Measurements from ENCODE around the gene SLC12A2. TPM values are rescaled to one million over a fixed set of nuclear protein-coding genes. Genes with fewer than 3 reads are reported as not detected.

SLC12A2 gene
- total RNA-seq, 2 experiments from 2014 or later = 13.7 to 16.3 TPM

DNA sequence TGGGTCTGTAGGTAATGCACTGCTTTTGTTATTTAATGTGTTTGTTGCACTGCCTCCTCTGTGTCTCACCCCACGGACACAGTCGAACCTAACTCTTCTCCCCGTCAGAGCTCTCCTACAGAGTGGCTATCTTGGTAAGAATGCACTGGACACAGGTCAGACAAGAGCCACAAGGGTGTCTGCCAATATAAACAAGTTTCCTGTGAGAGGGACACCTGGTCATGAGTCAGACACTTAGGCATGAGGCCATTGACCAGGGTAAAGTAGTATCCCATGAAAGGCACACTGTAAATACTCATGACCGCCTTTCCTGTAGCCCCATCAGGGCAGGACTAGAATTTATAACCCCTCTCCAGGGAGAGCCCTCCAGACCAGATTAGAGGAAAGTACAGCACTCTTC lies 115.5 kb downstream of the SLC12A2 start:
- Mint-ChIP-seq H3K27me3 (peaks cover 3% of the 10 kb centered on the region), H3K4me1 (peaks cover 14% of the 10 kb centered on the region), H3K4me3 (no peak overlapping the region), H3K9me3 (ENCODE audit: low read depth) (no peaks in the 10 kb centered on the region), H3K36me3 (peaks cover 5% of the 10 kb centered on the region), H3K27ac (no peak overlapping the region)
- DNase-seq (no peak), ATAC-seq (no peak)
- CTCF ChIA-PET = interaction anchor here (1.8 kb wide), 1 partner anchor 634 kb away, joined by 5 read pairs; no protein-coding TSS in a partner anchor

DNA sequence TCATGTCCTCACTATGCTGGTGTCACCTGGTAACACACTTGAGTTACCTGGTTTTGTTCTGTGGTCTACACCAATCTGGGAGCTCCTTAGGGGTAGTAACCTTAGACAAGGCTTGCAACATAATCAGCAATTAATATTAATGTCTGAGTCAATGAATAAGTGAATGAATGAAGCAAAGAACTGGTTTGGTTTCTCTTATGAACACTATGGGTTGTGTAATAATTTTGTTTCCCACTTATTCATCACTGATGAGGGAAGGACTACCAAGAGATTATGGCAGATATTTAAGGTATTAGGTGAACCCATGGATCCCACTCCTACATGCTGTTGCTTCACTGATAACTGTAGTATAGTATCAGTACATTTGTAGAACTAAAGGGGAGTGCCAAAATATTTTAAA lies 116.0 kb downstream of the SLC12A2 start:
- peaks cover 3% of the 10 kb centered on the region for H3K36me3 Mint-ChIP-seq
- no peak overlapping the region for H3K4me3 Mint-ChIP-seq
- ATAC-seq (no peak), DNase-seq (no peak)
- peaks cover 12% of the 10 kb centered on the region for H3K4me1 Mint-ChIP-seq
- CTCF ChIA-PET = interaction anchor here (0.5 to 1.8 kb wide), 3 partner anchors 10 to 635 kb away, joined by 3 to 7 read pairs (median 5); no protein-coding TSS in a partner anchor
- H3K9me3 Mint-ChIP-seq (ENCODE audit: low read depth) = no peaks in the 10 kb centered on the region
- peaks cover 3% of the 10 kb centered on the region for H3K27me3 Mint-ChIP-seq
- H3K27ac Mint-ChIP-seq = no peak overlapping the region

DNA sequence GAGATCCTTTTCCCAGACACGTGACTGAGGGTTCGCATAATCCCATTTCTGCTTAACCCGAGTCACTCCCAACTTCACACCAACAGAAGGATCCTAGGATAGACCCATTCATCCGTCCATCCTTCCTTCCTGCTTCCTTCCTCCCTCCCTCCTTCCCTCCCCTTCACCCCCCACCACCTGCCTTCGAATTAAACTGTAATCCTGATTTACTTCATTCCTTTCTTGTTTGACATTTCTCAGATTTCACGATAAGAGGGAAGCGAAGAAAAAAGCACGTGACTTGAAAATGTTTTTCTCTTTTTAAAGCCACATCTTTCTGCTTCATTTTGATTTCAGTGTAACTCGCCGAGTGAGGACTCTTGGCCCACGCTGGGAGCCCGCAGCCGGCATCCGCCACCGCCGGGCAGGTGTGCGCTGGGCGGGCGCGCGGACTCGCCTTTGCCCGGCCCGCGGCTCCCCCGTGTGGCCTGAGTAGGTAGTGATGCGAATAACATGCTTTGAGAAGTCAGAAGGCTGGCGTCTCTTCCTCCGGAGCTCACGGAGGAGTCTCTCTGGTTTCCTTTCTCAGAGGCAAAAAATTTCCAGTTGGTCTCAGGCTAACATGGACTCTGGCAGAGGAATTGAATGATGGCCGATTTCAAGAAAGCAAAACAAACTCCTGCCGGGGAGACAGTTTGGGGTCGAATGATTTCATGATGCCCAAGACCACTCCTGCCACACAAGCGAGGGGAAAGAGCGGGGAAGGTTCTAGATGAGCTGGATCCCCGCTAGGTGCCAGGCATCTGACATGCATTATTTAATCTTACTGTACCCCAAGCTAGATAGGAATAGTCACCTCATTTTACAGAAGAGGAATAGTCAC lies 117.7 kb downstream of the SLC12A2 start:
- peaks cover 12% of the 10 kb centered on the region for H3K4me1 Mint-ChIP-seq
- H3K27me3 Mint-ChIP-seq = peaks cover 3% of the 10 kb centered on the region
- ATAC-seq (peak; percentile 97), DNase-seq (peak; percentile 85)
- peaks cover 2% of the 10 kb centered on the region for H3K36me3 Mint-ChIP-seq
- CTCF ChIA-PET = interaction anchor here (0.6 to 1.6 kb wide), 16 partner anchors 10 to 655 kb away, joined by 3 to 17 read pairs (median 4); no protein-coding TSS in a partner anchor
- no peaks in the 10 kb centered on the region for H3K9me3 Mint-ChIP-seq (ENCODE audit: low read depth)
- H3K4me3 Mint-ChIP-seq = peak overlapping the region; percentile 4
- H3K27ac Mint-ChIP-seq = no peak overlapping the region

DNA sequence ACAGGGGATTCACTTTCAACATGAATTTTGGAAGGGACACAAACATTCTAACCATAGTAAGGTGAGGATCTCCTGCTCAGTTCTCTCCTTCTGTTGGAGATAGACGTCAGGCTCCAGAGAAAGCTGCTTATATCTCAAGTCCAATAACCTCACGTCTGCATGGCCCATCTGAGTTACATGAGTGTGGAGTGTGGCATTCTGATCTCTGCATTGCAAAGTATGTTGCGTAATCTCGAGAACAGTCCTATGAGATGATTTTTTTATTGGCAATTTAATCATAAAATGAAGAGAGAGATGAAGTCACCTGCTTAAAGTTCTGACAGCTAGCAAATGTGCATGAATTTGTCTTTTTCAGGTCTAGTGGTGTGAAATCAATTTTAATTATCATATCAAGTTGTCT lies 118.8 kb downstream of the SLC12A2 start:
- Mint-ChIP-seq H3K4me3 (no peak overlapping the region), H3K27me3 (peaks cover 3% of the 10 kb centered on the region), H3K4me1 (peaks cover 11% of the 10 kb centered on the region), H3K36me3 (peaks cover under 1% of the 10 kb centered on the region), H3K9me3 (ENCODE audit: low read depth) (no peaks in the 10 kb centered on the region), H3K27ac (no peak overlapping the region)
- DNase-seq (no peak), ATAC-seq (no peak)
- CTCF ChIA-PET = interaction anchor here (0.8 to 1.6 kb wide), 5 partner anchors 120 to 639 kb away, joined by 3 to 17 read pairs (median 3); no protein-coding TSS in a partner anchor

DNA sequence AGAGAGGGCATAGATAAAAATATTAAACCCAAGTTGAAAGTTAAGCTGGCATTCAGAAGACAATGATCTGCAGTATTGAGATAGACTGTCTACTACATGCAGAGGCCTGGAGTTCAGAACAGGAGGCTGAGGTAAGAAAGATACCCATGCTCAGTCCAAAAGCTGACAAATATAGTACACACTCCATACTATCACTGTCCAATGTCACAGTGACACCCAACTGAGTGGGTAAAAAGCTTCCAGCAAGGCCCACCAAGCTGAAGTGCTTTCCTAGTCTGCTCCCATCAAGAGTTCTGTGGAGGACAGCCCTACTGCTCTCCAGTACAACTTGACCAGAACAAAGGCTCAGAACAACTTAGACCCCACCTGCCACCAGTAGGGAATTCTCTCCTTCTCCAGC lies 124.9 kb downstream of the SLC12A2 start:
- ATAC-seq = no peak
- Mint-ChIP-seq H3K27ac (no peak overlapping the region), H3K9me3 (ENCODE audit: low read depth) (no peaks in the 10 kb centered on the region), H3K4me3 (no peak overlapping the region), H3K27me3 (peaks cover 9% of the 10 kb centered on the region), H3K4me1 (peaks cover 2% of the 10 kb centered on the region), H3K36me3 (no peaks in the 10 kb centered on the region)
- no peak for DNase-seq
- CTCF ChIA-PET = no interaction called here

DNA sequence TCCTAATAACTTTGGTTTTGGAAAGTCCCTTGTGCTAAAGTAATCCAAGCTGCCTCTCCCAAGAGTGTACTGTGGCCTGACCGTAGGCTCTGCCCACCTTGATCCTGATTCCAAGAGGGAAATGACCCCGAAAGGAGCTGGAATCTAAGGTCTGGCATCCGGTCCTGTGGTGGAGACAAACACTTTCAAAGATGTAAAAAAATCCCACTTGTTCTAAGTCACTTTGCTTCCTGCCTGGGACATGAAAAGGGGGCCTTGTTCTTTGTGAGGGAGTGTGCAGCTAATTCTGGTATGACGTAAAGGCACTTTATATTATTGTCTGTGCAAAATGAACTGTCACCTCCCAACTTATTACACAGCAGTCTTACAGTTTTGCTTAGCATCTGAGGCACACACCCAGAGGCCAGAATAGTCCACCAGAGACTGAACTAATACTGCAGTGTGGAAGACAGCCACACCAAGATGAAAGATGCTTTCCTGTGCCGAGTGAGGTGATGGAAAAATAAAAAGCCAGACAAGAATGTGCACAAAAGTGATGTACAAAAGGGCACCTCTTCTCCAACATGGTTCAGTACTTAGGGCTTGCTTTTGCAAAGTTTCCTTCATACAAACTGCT lies 128.7 kb downstream of the SLC12A2 start:
- no peak overlapping the region for H3K27ac Mint-ChIP-seq

DNA sequence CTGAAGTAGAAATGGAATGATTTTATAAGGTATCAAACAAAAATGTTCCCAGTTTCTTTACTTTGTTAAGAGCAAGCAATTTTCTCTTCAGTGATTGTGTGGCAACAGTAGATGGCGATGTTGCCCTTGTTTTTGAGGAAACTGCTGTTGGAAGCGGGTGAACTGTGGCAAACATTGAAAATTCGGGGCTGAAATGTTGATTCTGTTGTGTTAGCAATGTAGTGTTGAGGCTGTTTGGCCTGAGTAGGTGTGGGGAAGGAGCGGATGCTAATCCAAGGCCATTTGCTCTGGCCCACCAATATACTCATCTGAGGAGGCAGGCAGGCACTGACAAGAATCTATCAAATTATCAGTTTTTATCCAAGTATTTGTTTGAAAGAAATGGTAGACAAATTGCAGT lies 129.8 kb downstream of the SLC12A2 start:
- CTCF ChIA-PET = interaction anchor here (0.9 kb wide), 1 partner anchor 460 kb away, joined by 3 read pairs; no protein-coding TSS in a partner anchor
- no peak overlapping the region for H3K27ac Mint-ChIP-seq
- peaks cover 3% of the 10 kb centered on the region for H3K4me1 Mint-ChIP-seq
- DNase-seq (peak; percentile 63), ATAC-seq (no peak)
- no peak overlapping the region for H3K4me3 Mint-ChIP-seq
- no peaks in the 10 kb centered on the region for H3K9me3 Mint-ChIP-seq (ENCODE audit: low read depth)
- H3K27me3 Mint-ChIP-seq = peaks cover 11% of the 10 kb centered on the region
- no peaks in the 10 kb centered on the region for H3K36me3 Mint-ChIP-seq

More for the DNA sequence above, 128.7 kb downstream of the SLC12A2 start:
- ATAC-seq (no peak), DNase-seq (no peak)
- CTCF ChIA-PET = interaction anchor here (0.7 kb wide), 1 partner anchor 462 kb away, joined by 3 read pairs; no protein-coding TSS in a partner anchor
- Mint-ChIP-seq H3K9me3 (ENCODE audit: low read depth) (no peaks in the 10 kb centered on the region), H3K36me3 (no peaks in the 10 kb centered on the region), H3K4me3 (no peak overlapping the region), H3K27me3 (peaks cover 9% of the 10 kb centered on the region), H3K4me1 (peaks cover 3% of the 10 kb centered on the region)

DNA sequence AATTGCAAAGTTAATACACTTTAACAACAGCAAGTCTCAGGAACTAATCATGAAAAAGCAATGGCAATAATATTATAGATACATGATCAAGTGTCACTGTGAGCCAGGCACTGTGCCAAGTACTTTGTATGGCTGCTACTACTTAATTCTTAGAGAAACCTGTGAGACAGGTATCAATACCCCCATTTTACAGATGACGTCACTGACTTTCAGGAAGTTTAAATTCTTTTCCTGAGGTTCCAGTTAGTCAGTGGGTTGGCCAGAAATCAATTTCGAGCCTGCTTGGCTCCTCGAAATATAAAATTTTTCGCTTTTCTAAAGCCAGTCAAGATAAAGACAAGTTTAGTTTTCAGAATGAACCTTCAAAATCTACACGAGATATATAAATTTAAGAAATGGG lies 130.3 kb downstream of the SLC12A2 start:
- no peak overlapping the region for H3K27ac Mint-ChIP-seq
- CTCF ChIA-PET = interaction anchor here (0.9 to 1.5 kb wide), 2 partner anchors 460 to 461 kb away, joined by 3 read pairs; no protein-coding TSS in a partner anchor
- peaks cover 11% of the 10 kb centered on the region for H3K27me3 Mint-ChIP-seq
- ATAC-seq (no peak), DNase-seq (no peak)
- H3K9me3 Mint-ChIP-seq (ENCODE audit: low read depth) = no peaks in the 10 kb centered on the region
- H3K36me3 Mint-ChIP-seq = no peaks in the 10 kb centered on the region
- no peak overlapping the region for H3K4me3 Mint-ChIP-seq
- peaks cover 3% of the 10 kb centered on the region for H3K4me1 Mint-ChIP-seq

DNA sequence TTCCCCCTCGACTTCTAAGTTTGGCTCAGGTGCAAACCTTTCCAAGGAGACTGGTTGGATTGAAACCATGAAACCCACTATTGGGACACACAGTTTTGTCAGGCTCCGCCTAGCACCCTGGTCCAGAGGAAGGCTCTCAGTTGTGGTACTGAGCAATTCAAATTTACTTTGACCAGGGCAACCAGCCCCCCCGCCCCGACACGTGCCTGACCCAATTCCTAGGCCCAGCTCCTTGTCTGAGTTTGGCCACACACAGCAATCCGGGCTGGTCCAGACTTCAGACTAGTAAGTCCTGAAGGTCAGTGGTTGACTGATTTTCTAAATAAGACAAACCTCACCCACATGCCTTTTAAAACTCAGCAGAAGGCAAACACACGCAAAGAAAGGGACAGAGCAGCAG lies 132.7 kb downstream of the SLC12A2 start:
- H3K27me3 Mint-ChIP-seq = peaks cover 12% of the 10 kb centered on the region
- ATAC-seq (no peak), DNase-seq (no peak)
- no peak overlapping the region for H3K4me3 Mint-ChIP-seq
- no peaks in the 10 kb centered on the region for H3K36me3 Mint-ChIP-seq
- H3K9me3 Mint-ChIP-seq (ENCODE audit: low read depth) = no peaks in the 10 kb centered on the region
- peaks cover 3% of the 10 kb centered on the region for H3K4me1 Mint-ChIP-seq
- CTCF ChIA-PET = interaction anchor here (0.9 kb wide), 1 partner anchor 15 kb away, joined by 3 read pairs; no protein-coding TSS in a partner anchor
- no peak overlapping the region for H3K27ac Mint-ChIP-seq

DNA sequence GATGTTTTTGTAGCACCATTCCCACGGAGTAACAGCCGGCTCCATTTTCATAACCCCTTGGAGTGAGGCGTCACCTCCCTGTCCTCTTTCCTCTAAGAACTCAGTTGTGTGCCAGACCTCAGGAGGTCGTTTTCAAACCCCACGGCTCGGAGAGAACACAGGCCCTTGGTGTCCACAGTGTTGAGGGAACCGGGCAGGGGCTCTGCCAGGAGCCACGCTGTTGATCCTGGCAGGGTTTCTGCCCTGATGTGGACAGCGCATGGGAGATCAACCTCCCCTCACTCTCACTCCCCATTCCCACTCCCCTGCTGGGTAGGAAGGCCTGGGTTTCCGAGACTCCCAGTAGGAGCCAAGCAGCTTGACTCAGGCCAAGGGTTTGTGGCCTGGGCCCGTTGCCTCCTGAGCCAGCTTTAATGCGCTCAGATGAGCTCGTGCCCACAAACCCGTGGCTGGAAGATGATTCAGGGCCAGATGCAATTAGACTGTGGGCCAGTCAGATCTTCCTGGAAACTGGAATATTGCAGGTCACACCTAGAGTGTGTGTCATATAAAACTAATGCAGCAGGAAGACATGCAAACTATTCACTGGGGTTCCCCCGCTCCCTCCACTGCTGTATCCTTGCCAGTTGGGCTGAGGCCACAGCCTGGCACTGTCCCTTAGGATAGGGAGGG lies 133.4 kb downstream of the SLC12A2 start:
- Mint-ChIP-seq H3K9me3 (ENCODE audit: low read depth) (no peaks in the 10 kb centered on the region), H3K27ac (no peak overlapping the region), H3K4me1 (peaks cover 3% of the 10 kb centered on the region), H3K4me3 (no peak overlapping the region), H3K27me3 (peaks cover 12% of the 10 kb centered on the region), H3K36me3 (no peaks in the 10 kb centered on the region)
- ATAC-seq = no peak
- no peak for DNase-seq
- CTCF ChIA-PET = no interaction called here

DNA sequence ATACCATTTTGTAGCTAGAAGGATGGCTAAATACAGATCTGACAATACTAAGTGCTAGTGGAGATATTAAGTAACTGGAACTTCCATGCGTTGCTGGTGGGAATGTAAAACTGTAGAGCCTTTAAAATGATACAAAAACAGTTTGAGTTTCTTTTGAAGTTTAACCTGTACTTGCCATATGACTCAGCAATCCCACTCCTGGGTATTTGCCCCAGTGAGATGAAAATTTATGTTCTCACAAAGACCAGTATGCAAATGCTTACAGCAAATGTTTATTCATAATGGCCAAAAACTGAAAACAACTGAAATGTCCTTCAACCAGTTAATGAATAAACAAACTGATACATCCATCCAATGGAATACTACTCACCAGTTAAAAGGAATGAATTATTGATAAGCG lies 137.3 kb downstream of the SLC12A2 start:
- ATAC-seq = no peak

DNA sequence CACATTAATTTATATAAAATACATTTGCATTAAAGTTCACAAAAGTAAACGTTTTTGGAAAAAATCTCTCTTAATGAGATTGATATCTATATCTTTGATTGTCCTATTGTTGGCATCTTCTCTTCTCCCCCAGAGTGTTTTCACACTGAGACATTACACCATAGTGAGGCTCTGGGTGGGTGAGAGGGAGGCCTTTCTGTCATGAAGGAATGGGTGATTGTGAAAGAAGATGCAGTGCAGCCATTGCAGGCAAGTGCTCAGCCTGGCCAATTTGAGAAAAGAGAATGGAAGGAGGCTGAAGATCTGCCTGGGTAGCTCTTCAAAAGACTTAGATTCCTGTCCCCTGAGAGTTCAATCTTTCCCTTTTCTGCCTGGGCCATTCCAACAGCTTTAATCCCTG lies 140.8 kb downstream of the SLC12A2 start:
- H3K27ac Mint-ChIP-seq = no peak overlapping the region
- no peak overlapping the region for H3K4me3 Mint-ChIP-seq
- CTCF ChIA-PET = no interaction called here
- ATAC-seq = no peak
- no peaks in the 10 kb centered on the region for H3K36me3 Mint-ChIP-seq
- H3K27me3 Mint-ChIP-seq = peaks cover 5% of the 10 kb centered on the region
- DNase-seq = no peak
- H3K4me1 Mint-ChIP-seq = peaks cover 2% of the 10 kb centered on the region
- H3K9me3 Mint-ChIP-seq (ENCODE audit: low read depth) = no peaks in the 10 kb centered on the region

More for the DNA sequence above, 137.3 kb downstream of the SLC12A2 start:
- Mint-ChIP-seq H3K9me3 (ENCODE audit: low read depth) (no peaks in the 10 kb centered on the region), H3K4me3 (no peak overlapping the region), H3K4me1 (no peaks in the 10 kb centered on the region), H3K27ac (no peak overlapping the region), H3K36me3 (no peaks in the 10 kb centered on the region), H3K27me3 (peaks cover 14% of the 10 kb centered on the region)
- CTCF ChIA-PET = no interaction called here
- no peak for DNase-seq
